HEK293T (cell line): ENCODE results near the gene TENM3.
"Not testable (repeated sequence)": the region's sequence is repeated elsewhere in the genome, so short reads cannot be mapped to it uniquely, and the experiment has no call there.

Experiments
- CTCF ChIA-PET: fragments of 350-600 bp; formaldehyde crosslinking; extraction: SDS; loops from one replicate; lab custom pipeline; 2021; ENCODE audit warnings: antibody characterized with exemption, inconsistent platforms; lab: Yijun Ruan, JAX
- POLR2A ChIA-PET: fragments of 350-600 bp; formaldehyde crosslinking; extraction: SDS; loops from one replicate; lab custom pipeline; 2020; ENCODE audit warnings: antibody characterized with exemption, inconsistent platforms; lab: Yijun Ruan, JAX
- DNase-seq: peaks from one replicate; pipeline ENCODE4 v3.0.0; 2012; ENCODE audit warnings: mixed read lengths; ENCODE audit errors: extremely low spot score
- ARNT ChIP-seq: fragments of 450-650 bp; IDR thresholded peaks from 2 replicates; pipeline ENCODE4 v1.6.1; 2017; ENCODE audit warnings: mild to moderate bottlenecking
- BHLHE40 ChIP-seq: fragments of 450-650 bp; IDR thresholded peaks from 2 replicates; pipeline ENCODE4 v1.6.1; 2016; ENCODE audit warnings: mild to moderate bottlenecking, moderate library complexity, borderline replicate concordance
- CTBP1 ChIP-seq: fragments of 450-650 bp; IDR thresholded peaks from 2 replicates; pipeline ENCODE4 v1.6.1; 2016; ENCODE audit warnings: borderline replicate concordance
- ELF4 ChIP-seq: fragments of 450-650 bp; IDR thresholded peaks from 2 replicates; pipeline ENCODE4 v1.6.1; 2017; ENCODE audit warnings: antibody characterized with exemption
- FOXA1 ChIP-seq: fragments of 450-650 bp; IDR thresholded peaks from 2 replicates; pipeline ENCODE4 v1.6.1; 2016; ENCODE audit warnings: mild to moderate bottlenecking
- FOXK2 ChIP-seq: fragments of 450-650 bp; IDR thresholded peaks from 2 replicates; pipeline ENCODE4 v1.6.1; 2016; ENCODE audit warnings: mild to moderate bottlenecking
- FOXM1 ChIP-seq: fragments of 450-650 bp; IDR thresholded peaks from 2 replicates; pipeline ENCODE4 v1.6.1; 2017; ENCODE audit warnings: mild to moderate bottlenecking, borderline replicate concordance
- HDGF ChIP-seq: fragments of 450-650 bp; IDR thresholded peaks from 2 replicates; pipeline ENCODE4 v1.6.1; 2017; ENCODE audit warnings: antibody characterized with exemption, borderline replicate concordance
- L3MBTL2 ChIP-seq: fragments of 450-650 bp; conservative IDR thresholded peaks from 2 replicates; pipeline ENCODE4 v1.6.1; 2016; ENCODE audit warnings: mild to moderate bottlenecking
- LEF1 ChIP-seq: fragments of 450-650 bp; IDR thresholded peaks from 2 replicates; pipeline ENCODE4 v1.6.1; 2017; ENCODE audit warnings: mild to moderate bottlenecking, borderline replicate concordance
- NFRKB ChIP-seq: fragments of 450-650 bp; IDR thresholded peaks from 2 replicates; pipeline ENCODE4 v1.6.1; 2016; ENCODE audit warnings: mild to moderate bottlenecking, moderate library complexity
- SP1 ChIP-seq: fragments of 450-650 bp; IDR thresholded peaks from 2 replicates; pipeline ENCODE4 v1.6.1; 2017
- SUZ12 ChIP-seq: fragments of 450-650 bp; IDR thresholded peaks from 2 replicates; pipeline ENCODE4 v1.6.1; 2016; ENCODE audit warnings: mild to moderate bottlenecking
- TARDBP ChIP-seq: fragments of 450-650 bp; IDR thresholded peaks from 2 replicates; pipeline ENCODE4 v1.6.1; 2016
- ZNF384 ChIP-seq: fragments of 450-650 bp; IDR thresholded peaks from 2 replicates; pipeline ENCODE4 v1.6.1; 2016
- TF ChIP-seq, protein P1 (sequence below): fragments of 450-650 bp; IDR thresholded peaks from 2 replicates; pipeline ENCODE4 v1.6.1; 2016

Gene TENM3

GRCh38 chr4:182238355-182238931 lies 4.8 kb upstream of the TENM3 start:
- no peak for DNase-seq
- TF ChIP-seq TARDBP = no peak
- TF ChIP-seq LEF1 = no peak
- TF ChIP-seq CTBP1 = no peak
- TF ChIP-seq, protein P1, sequence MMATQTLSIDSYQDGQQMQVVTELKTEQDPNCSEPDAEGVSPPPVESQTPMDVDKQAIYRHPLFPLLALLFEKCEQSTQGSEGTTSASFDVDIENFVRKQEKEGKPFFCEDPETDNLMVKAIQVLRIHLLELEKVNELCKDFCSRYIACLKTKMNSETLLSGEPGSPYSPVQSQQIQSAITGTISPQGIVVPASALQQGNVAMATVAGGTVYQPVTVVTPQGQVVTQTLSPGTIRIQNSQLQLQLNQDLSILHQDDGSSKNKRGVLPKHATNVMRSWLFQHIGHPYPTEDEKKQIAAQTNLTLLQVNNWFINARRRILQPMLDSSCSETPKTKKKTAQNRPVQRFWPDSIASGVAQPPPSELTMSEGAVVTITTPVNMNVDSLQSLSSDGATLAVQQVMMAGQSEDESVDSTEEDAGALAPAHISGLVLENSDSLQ = no peak
- no peak for TF ChIP-seq FOXA1
- no peak for TF ChIP-seq BHLHE40
- no peak for TF ChIP-seq FOXM1
- no peak for TF ChIP-seq SUZ12
- no peak for TF ChIP-seq L3MBTL2
- no peak for TF ChIP-seq NFRKB
- ChIA-PET CTCF (interaction anchor here (0.5 to 1.6 kb wide), 5 partner anchors 10 to 1014 kb away, joined by 3 to 6 read pairs (median 5); no protein-coding TSS in a partner anchor), POLR2A (interaction anchor here (1.1 kb wide), 1 partner anchor 31 kb away, joined by 4 read pairs; no protein-coding TSS in a partner anchor)

DNA sequence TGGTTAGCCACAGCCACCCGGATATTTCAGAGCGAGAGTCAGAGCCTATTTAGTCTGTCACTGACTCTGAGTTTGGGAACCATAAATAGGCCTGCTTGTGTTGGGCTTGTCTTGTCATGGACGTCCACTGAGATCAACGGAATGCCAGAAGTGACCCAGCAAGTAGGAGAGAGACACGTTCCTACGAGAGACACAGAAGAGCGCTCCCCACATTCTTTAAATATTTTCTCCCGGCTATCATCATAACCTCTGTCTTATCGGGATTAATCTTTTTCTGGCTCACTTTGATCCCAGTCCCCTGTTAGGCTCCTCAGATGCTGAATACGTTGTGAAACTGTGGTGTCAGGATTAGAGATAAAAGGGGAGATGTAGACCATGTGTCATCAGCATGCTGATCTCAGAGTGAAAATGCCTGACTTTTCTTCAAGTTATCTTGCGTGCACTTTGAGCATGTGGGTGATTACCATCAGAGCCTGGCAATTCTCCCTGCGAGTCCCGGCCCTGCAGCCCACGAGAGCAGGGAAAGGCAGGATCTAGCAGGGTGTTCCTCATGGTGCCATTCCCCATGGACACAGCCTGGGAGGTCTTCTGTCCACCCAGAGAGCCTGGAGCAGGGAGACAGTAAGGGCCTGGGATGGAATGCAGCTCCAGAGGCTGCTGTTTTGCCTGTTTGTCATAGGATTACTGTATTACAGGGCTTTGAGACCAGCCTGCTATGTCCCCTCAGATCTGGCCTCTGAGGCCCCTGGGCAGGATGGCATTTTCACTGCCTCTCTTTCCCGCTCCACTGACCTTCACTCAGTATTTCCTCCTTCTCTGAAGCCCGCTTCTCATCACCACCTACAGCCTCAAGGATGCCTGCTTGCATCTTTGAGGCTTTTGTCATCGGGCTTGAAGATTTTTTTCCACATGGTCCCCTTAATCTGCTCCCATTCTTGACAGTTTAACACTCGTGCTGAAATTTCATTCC lies 2.8 kb upstream of the TENM3 start:
- no peak for TF ChIP-seq CTBP1
- TF ChIP-seq L3MBTL2 = no peak
- TF ChIP-seq LEF1 = no peak
- TF ChIP-seq BHLHE40 = no peak
- no peak for TF ChIP-seq ARNT
- no peak for TF ChIP-seq SUZ12
- TF ChIP-seq NFRKB = no peak
- TF ChIP-seq FOXK2 = no peak
- TF ChIP-seq FOXM1 = no peak
- ChIA-PET POLR2A (no interaction called here), CTCF (no interaction called here)
- no peak for DNase-seq

DNA sequence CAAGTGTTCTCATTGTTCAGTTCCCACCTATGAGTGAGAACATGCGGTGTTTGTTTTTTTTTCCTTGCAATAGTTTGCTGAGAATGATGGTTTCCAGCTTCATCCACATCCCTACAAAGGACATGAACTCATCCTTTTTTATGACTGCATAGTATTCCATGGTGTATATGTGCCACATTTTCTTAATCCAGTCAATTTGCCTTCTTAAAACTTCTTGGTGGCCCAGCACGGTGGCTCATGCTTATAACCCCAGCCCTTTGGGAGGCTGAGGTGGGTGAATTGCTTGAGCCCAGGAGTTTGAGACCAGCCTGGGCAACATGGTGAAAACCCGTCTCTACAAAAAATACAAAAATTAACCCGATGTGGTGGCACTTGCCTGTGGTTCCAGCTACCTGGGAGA lies 942 bp upstream of the TENM3 start:
- POLR2A ChIA-PET, DNase-seq, CTCF ChIA-PET: not testable (repeated sequence)

DNA sequence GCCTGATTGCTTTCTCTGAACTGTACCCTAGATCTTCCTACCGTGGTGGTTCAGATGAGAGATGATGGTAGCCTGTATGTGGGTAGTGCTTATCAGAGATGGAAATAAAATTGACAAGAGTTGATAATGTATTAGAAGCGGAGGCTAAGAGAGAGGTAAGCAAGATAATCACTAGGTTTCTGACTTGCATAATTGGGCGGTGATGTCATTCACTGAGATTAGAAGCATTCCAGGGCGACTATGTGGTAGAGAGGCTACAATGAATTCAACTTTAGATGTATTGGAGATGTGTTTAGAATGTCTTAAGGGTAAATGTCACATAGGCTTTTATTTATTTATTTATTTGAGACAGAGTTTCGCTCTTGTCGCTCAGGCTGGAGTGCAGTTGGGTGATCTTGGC lies 415 bp upstream of the TENM3 start:
- POLR2A ChIA-PET = no interaction called here
- CTCF ChIA-PET = no interaction called here
- no peak for DNase-seq
- no peak for TF ChIP-seq FOXK2
- no peak for TF ChIP-seq ZNF384
- no peak for TF ChIP-seq ELF4
- TF ChIP-seq SUZ12 = no peak
- TF ChIP-seq HDGF = no peak
- TF ChIP-seq BHLHE40 = no peak
- TF ChIP-seq NFRKB = no peak

DNA sequence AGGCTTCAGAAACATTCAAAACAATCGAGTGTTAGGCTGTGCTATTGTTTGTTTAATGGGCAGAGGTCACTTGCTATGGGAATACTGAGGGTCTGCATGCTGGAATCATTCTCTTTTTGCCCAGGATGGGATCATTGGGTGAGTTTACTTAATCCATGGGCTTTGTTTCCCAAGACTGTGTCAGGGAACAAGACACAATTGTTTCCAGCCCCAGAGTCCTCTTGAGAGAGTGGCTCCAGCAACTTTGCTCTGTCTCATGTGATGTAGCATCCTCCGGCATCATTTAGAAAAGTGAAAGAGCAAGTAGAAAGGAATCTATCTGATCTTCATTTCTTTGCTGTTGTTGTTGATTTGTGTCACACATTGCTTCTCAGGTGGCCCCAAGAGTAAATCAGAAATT lies 1.8 kb downstream of the TENM3 start:
- ChIA-PET CTCF (interaction anchor here (0.7 kb wide), 1 partner anchor 9 kb away, joined by 3 read pairs; no protein-coding TSS in a partner anchor), POLR2A (no interaction called here)
- DNase-seq = no peak
- TF ChIP-seq L3MBTL2 (no peak), LEF1 (no peak), BHLHE40 (no peak), ARNT (no peak), NFRKB (no peak), ZNF384 (no peak), TARDBP (no peak), FOXA1 (no peak), FOXM1 (no peak), CTBP1 (no peak), HDGF (no peak), ELF4 (no peak), FOXK2 (no peak), SP1 (no peak), SUZ12 (no peak)
- TF ChIP-seq, protein P1 = no peak

DNA sequence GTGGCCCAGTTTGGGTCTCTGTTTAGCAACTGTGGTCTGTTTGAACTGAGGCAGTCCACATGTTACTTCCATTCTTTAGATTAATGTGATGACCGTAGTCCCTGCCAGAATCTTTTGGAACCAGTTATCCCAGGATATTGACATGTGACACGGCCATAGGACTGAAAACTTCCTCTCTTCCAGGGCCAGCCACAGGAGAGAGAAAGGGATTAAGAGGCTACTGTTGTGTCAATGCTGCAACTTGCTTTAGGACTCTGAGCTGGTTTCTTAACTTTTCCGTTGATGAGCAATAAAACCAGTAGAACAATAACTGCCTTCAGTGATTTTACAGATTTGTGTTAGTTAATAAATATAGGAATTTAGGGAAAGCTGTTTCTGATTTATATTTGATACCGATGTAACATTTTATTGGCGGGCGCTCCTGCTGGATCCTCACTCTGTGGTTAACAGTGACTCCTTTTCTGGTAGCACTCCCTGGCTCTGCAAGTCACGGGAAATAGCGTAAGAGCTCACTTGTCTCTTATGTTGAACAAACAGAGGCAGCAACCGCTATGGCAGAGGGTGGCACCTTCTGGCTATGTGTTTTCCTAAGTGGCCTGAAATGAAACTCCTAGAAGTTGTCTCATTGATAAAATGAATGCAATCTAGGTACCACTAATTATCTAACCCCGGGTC lies 2.5 kb downstream of the TENM3 start:
- DNase-seq = no peak
- ChIA-PET POLR2A (no interaction called here), CTCF (interaction anchor here (0.6 to 0.7 kb wide), 3 partner anchors 10 to 389 kb away, joined by 3 read pairs; no protein-coding TSS in a partner anchor)

More for the DNA sequence above, 2.5 kb downstream of the TENM3 start:
- TF ChIP-seq, protein P1 = no peak
- TF ChIP-seq FOXM1 = no peak
- no peak for TF ChIP-seq FOXK2
- no peak for TF ChIP-seq SP1
- no peak for TF ChIP-seq ARNT
- no peak for TF ChIP-seq TARDBP
- no peak for TF ChIP-seq ELF4
- no peak for TF ChIP-seq FOXA1
- TF ChIP-seq ZNF384 = no peak
- TF ChIP-seq NFRKB = no peak
- no peak for TF ChIP-seq CTBP1
- no peak for TF ChIP-seq BHLHE40
- TF ChIP-seq L3MBTL2 = no peak
- TF ChIP-seq HDGF = no peak
- TF ChIP-seq LEF1 = no peak
